Osteoblast (primary cell): ENCODE data around the gene LMO7. TPM values are rescaled to one million over a fixed set of nuclear protein-coding genes. Genes with fewer than 3 reads are reported as not detected.
A peak's percentile ranks its signal among the peaks of the same experiment; 100 is the strongest.

ENCODE experiments used
- DNase-seq: peaks from one replicate; pipeline ENCODE4 v3.0.0; 2011; ENCODE audit warnings: low spot score, mixed read lengths; ENCODE audit not compliant: insufficient read length; ENCODE audit errors: missing footprints
- H2AFZ ChIP-seq: 2 replicates; pipeline ENCODE4 v1.6.0; 2011; ENCODE audit warnings: mild to moderate bottlenecking, low read length
- H3K27ac ChIP-seq: 2 replicates; pipeline ENCODE4 v1.5.1; 2011; ENCODE audit warnings: mild to moderate bottlenecking, low read depth, low read length, moderate library complexity
- H3K27me3 ChIP-seq: 2 replicates; pipeline ENCODE4 v1.6.0; 2012; ENCODE audit warnings: mild to moderate bottlenecking, control low read depth, inconsistent platforms, low read length, moderate library complexity; ENCODE audit not compliant: insufficient read depth
- H3K36me3 ChIP-seq: 2 replicates; pipeline ENCODE4 v1.5.1; 2011; ENCODE audit warnings: mild to moderate bottlenecking, low read length, control low read depth, moderate library complexity; ENCODE audit not compliant: insufficient read depth
- H3K4me1 ChIP-seq: 2 replicates; pipeline ENCODE4 v1.5.1; 2011; ENCODE audit warnings: mild to moderate bottlenecking, low read length, control low read depth, moderate library complexity; ENCODE audit not compliant: insufficient read depth
- H3K4me2 ChIP-seq: 2 replicates; pipeline ENCODE4 v1.6.0; 2011; ENCODE audit warnings: mild to moderate bottlenecking, low read length; ENCODE audit not compliant: insufficient read depth
- H3K4me3 ChIP-seq: fragments of 200-600 bp; sonication (generic); 3 replicates; pipeline ENCODE4 v1.5.1; 2012; ENCODE audit warnings: mild to moderate bottlenecking, low read length, inconsistent platforms; ENCODE audit not compliant: insufficient read depth
- H3K79me2 ChIP-seq: 2 replicates; pipeline ENCODE4 v1.6.0; 2012; ENCODE audit warnings: mild to moderate bottlenecking, low read length, control low read depth, inconsistent platforms; ENCODE audit not compliant: insufficient read depth
- H3K9me3 ChIP-seq: 2 replicates; pipeline ENCODE4 v1.5.1; 2011; ENCODE audit warnings: low read depth, low read length, control low read depth
- H4K20me1 ChIP-seq: 2 replicates; pipeline ENCODE4 v1.6.0; 2012; ENCODE audit warnings: mild to moderate bottlenecking, low read length, control low read depth; ENCODE audit not compliant: insufficient read depth
- CTCF ChIP-seq: IDR thresholded peaks from 2 replicates; pipeline ENCODE4 v1.5.1; 2011; ENCODE audit warnings: mild to moderate bottlenecking, low read depth, low read length, moderate library complexity; ENCODE audit errors: extremely low read depth
- total RNA-seq: library from RNA; depleted of rRNA; stranded (reverse); fragments of >200 nt; gene quantifications from 2 replicates; pipeline ENCODE4 v1.2.3, GENCODE V29; 2012

LMO7 gene
- total RNA-seq, 1 donor, result 536 TPM

DNA sequence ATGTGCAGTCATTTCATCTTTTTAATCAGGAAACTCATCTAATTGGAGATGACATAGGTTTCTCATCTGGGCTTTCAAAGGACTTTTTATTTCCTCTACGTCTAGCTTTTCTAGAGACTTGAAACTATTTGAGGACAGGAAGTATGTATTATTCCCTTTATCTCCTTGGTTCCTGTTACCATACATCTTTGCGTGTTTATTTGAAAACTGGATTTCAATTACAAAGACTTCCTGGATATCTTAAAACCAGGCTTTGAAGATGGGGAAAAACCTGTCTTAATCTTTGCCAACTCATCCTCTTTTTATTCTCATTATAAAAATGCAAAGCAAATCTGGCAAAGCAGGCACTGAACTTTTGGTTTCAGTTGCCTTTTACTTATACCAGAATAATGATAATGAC, 130.5 kb downstream of the LMO7 start:
- Histone ChIP-seq H3K4me1 (peaks cover 73% of the 10 kb centered on the region), H3K79me2 (peaks cover 96% of the 10 kb centered on the region), H4K20me1 (peaks cover 84% of the 10 kb centered on the region), H3K27ac (peak overlapping the region; percentile 13), H3K4me3 (no peak overlapping the region), H3K27me3 (no peaks in the 10 kb centered on the region), H2AFZ (no peak overlapping the region), H3K9me3 (no peaks in the 10 kb centered on the region), H3K36me3 (peaks cover 51% of the 10 kb centered on the region), H3K4me2 (no peak overlapping the region)
- no peak for TF ChIP-seq CTCF
- no peak for DNase-seq

- no peak for DNase-seq
- Histone ChIP-seq H3K27ac (peak overlapping the region; percentile 61), H3K4me3 (no peak overlapping the region), H3K27me3 (no peaks in the 10 kb centered on the region), H3K36me3 (peaks cover 29% of the 10 kb centered on the region), H4K20me1 (peaks cover 87% of the 10 kb centered on the region), H2AFZ (no peak overlapping the region), H3K4me2 (peak overlapping the region; percentile 40), H3K4me1 (peaks cover 79% of the 10 kb centered on the region), H3K9me3 (no peaks in the 10 kb centered on the region), H3K79me2 (peaks cover 93% of the 10 kb centered on the region)
- no peak for TF ChIP-seq CTCF
These were observed 133.2 kb downstream of the LMO7 start for GRCh38 chr13:75769141-75769905.

DNA sequence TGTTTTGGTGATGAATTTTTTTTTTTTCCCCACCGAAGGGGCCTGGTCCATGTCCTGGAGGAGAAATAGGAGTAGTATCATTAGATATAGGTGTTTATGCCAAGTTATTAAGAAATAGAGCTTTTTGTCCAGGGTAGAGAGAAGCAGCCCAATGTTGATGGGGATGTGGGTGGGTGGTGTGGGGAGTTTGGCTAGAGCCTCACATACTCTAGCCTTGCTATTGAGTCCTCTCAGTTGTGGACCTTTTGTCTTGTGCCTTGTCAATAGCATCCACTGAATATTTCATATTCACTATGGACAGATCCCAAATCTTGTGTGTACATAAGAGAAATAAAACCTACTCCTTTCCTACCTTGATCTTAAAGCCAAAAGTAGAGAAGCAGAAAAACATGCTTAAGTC, 134.0 kb downstream of the LMO7 start:
- H3K4me3 ChIP-seq, result no peak overlapping the region
- no peak for DNase-seq
- peaks cover 85% of the 10 kb centered on the region for H4K20me1 ChIP-seq
- peaks cover 25% of the 10 kb centered on the region for H3K36me3 ChIP-seq
- H3K27me3 ChIP-seq, result no peaks in the 10 kb centered on the region
- peaks cover 76% of the 10 kb centered on the region for H3K4me1 ChIP-seq
- H3K4me2 ChIP-seq, result peak overlapping the region; percentile 40
- TF ChIP-seq CTCF, result no peak
- H3K9me3 ChIP-seq, result no peaks in the 10 kb centered on the region
- H3K79me2 ChIP-seq, result peaks cover 94% of the 10 kb centered on the region
- H2AFZ ChIP-seq, result no peak overlapping the region
- H3K27ac ChIP-seq, result peak overlapping the region; percentile 61

GRCh38 chr13:75770592-75771011, 134.5 kb downstream of the LMO7 start:
- H3K4me2 ChIP-seq, result peak overlapping the region; percentile 40

More at GRCh38 chr13:75770592-75771011, 134.5 kb downstream of the LMO7 start:
- no peak for TF ChIP-seq CTCF
- Histone ChIP-seq H3K79me2 (peaks cover 93% of the 10 kb centered on the region), H3K4me1 (peaks cover 73% of the 10 kb centered on the region), H3K27me3 (no peaks in the 10 kb centered on the region), H3K27ac (peak overlapping the region; percentile 61), H2AFZ (no peak overlapping the region), H3K36me3 (peaks cover 26% of the 10 kb centered on the region), H4K20me1 (peaks cover 85% of the 10 kb centered on the region), H3K9me3 (no peaks in the 10 kb centered on the region), H3K4me3 (no peak overlapping the region)
- DNase-seq, result no peak
